Head of caudate nucleus (tissue), 42 donors: Measurements from ENCODE around the gene ACP4.
"Not testable (repeated sequence)": the region's sequence is repeated elsewhere in the genome, so short reads cannot be mapped to it uniquely, and the experiment has no call there.

ENCODE experiments used
- DNase-seq, 42 donors: peaks; one replicate each; pipeline versions ENCODE4 v3.0.0 to v3.0.0-alpha.2; 2020 to 2021; ENCODE audit warnings: mixed read lengths in 7 of 42
- intact Hi-C: fragments of 100-400 bp; cut with DNase I; formaldehyde crosslinking; loops from one replicate; pipeline ENCODE4 v1.15.0; 2022

The ACP4 gene

GRCh38 chr19:50790396-50790795 is at the start of gene ACP4:
Gene ACP4, plus strand, starts transcription at chr19:50790415. Its CDS starts 0 bp downstream, at chr19:50790415.
- intact Hi-C loops, result no loop called here
- no peak for DNase-seq

- intact Hi-C loops, result no loop called here
- DNase-seq, result no peak
Measured at GRCh38 chr19:50741179-50741933, 48.9 kb upstream of the ACP4 start.

GRCh38 chr19:50743537-50743936 is 46.7 kb upstream of the ACP4 start:
- DNase-seq, result no peak
- intact Hi-C loops, result no loop called here

GRCh38 chr19:50745221-50745620 is 45.0 kb upstream of the ACP4 start:
- no peak for DNase-seq
- intact Hi-C loops, result no loop called here

- DNase-seq, intact Hi-C loops: not testable (repeated sequence)
Measured at GRCh38 chr19:50747141-50747540, 43.1 kb upstream of the ACP4 start.

GRCh38 chr19:50749490-50749889 is 40.7 kb upstream of the ACP4 start:
- intact Hi-C loops, result no loop called here
- no peak for DNase-seq

GRCh38 chr19:50750010-50750409 is 40.2 kb upstream of the ACP4 start:
- intact Hi-C loops, result no loop called here
- no peak for DNase-seq

GRCh38 chr19:50753879-50754278 is 36.3 kb upstream of the ACP4 start:
- intact Hi-C loops, result no loop called here
- no peak for DNase-seq

- intact Hi-C loops, DNase-seq: not testable (repeated sequence)
Measured at GRCh38 chr19:50756244-50756643, 34.0 kb upstream of the ACP4 start.

- intact Hi-C loops, DNase-seq: not testable (repeated sequence)
Measured at GRCh38 chr19:50757624-50758023, 32.6 kb upstream of the ACP4 start.

- intact Hi-C loops, result not testable (repeated sequence)
Measured at GRCh38 chr19:50759076-50759475, 31.1 kb upstream of the ACP4 start.

GRCh38 chr19:50759886-50760285 is 30.3 kb upstream of the ACP4 start:
- DNase-seq, result no peak
- intact Hi-C loops, result no loop called here

More at GRCh38 chr19:50759076-50759475, 31.1 kb upstream of the ACP4 start:
- DNase-seq, result not testable (repeated sequence)

- DNase-seq, intact Hi-C loops: not testable (repeated sequence)
Measured at GRCh38 chr19:50761501-50761900, 28.7 kb upstream of the ACP4 start.

GRCh38 chr19:50763521-50763920 is 26.7 kb upstream of the ACP4 start:
- intact Hi-C loops, DNase-seq: not testable (repeated sequence)

- DNase-seq, result no peak
Measured at GRCh38 chr19:50764409-50764808, 25.8 kb upstream of the ACP4 start.

GRCh38 chr19:50766746-50767145 is 23.5 kb upstream of the ACP4 start:
- intact Hi-C loops, result not testable (repeated sequence)

More at GRCh38 chr19:50764409-50764808, 25.8 kb upstream of the ACP4 start:
- intact Hi-C loops, result no loop called here

GRCh38 chr19:50767263-50767662 is 23.0 kb upstream of the ACP4 start:
- intact Hi-C loops, result not testable (repeated sequence)

More at GRCh38 chr19:50766746-50767145, 23.5 kb upstream of the ACP4 start:
- not testable (repeated sequence) for DNase-seq

GRCh38 chr19:50768277-50768676 is 21.9 kb upstream of the ACP4 start:
- intact Hi-C loops, result no loop called here
- DNase-seq, result no peak

More at GRCh38 chr19:50767263-50767662, 23.0 kb upstream of the ACP4 start:
- not testable (repeated sequence) for DNase-seq

- intact Hi-C loops, DNase-seq: not testable (repeated sequence)
Measured at GRCh38 chr19:50770164-50770563, 20.1 kb upstream of the ACP4 start, which contains the start of gene GPR32. Gene GPR32, plus strand, starts transcription at chr19:50770464. Its CDS starts 137 bp downstream, at chr19:50770601.

GRCh38 chr19:50770888-50771287 is 19.3 kb upstream of the ACP4 start:
- intact Hi-C loops, result no loop called here
- DNase-seq, result no peak

GRCh38 chr19:50772476-50772875 is 17.7 kb upstream of the ACP4 start:
- no peak for DNase-seq
- intact Hi-C loops, result no loop called here
